H9 (cell line): ENCODE data around the gene CHMP3. TPM values are rescaled to one million over a fixed set of nuclear protein-coding genes. Genes with fewer than 3 reads are reported as not detected.

Experiments
- DNase-seq: peaks from one replicate; pipeline ENCODE4 v3.0.0-alpha.2; 2017
- H2AFZ ChIP-seq: one replicate; pipeline ENCODE4 v1.6.1; 2013; ENCODE audit warnings: mild to moderate bottlenecking, low read length, control low read depth, moderate library complexity
- H2AK5ac ChIP-seq: 2 replicates; pipeline ENCODE4 v1.6.1; 2013; ENCODE audit warnings: low read length, control low read depth, mixed read lengths; ENCODE audit not compliant: insufficient read length
- H2BK120ac ChIP-seq: one replicate; pipeline ENCODE4 v1.6.1; 2013; ENCODE audit warnings: low read depth, mild to moderate bottlenecking, low read length, control low read depth, inconsistent platforms; ENCODE audit not compliant: poor library complexity, severe bottlenecking
- H2BK12ac ChIP-seq: 2 replicates; pipeline ENCODE4 v1.6.1; 2013; ENCODE audit warnings: low read length, control low read depth, mixed read lengths, low read depth; ENCODE audit not compliant: insufficient read length
- H2BK15ac ChIP-seq: 2 replicates; pipeline ENCODE4 v1.6.1; 2013; ENCODE audit warnings: low read depth, low read length, control low read depth
- H2BK20ac ChIP-seq: one replicate; pipeline ENCODE4 v1.6.1; 2013; ENCODE audit warnings: low read depth, mild to moderate bottlenecking, low read length, control low read depth, inconsistent platforms; ENCODE audit not compliant: poor library complexity, severe bottlenecking
- H2BK5ac ChIP-seq: 2 replicates; pipeline ENCODE4 v1.6.1; 2013; ENCODE audit warnings: low read length, control low read depth, mixed read lengths; ENCODE audit not compliant: insufficient read length
- H3K14ac ChIP-seq: 2 replicates; pipeline ENCODE4 v1.6.1; 2013; ENCODE audit warnings: low read length, control low read depth; ENCODE audit not compliant: insufficient read depth
- H3K18ac ChIP-seq: 2 replicates; pipeline ENCODE4 v1.6.1; 2013; ENCODE audit warnings: low read depth, mild to moderate bottlenecking, mixed read lengths, low read length, control low read depth; ENCODE audit not compliant: insufficient read length
- H3K23ac ChIP-seq: 2 replicates; pipeline ENCODE4 v1.6.1; 2013; ENCODE audit warnings: low read length, control low read depth, mixed read lengths, low read depth; ENCODE audit not compliant: insufficient read length
- H3K23me2 ChIP-seq: 2 replicates; pipeline ENCODE4 v1.6.1; 2013; ENCODE audit warnings: low read depth, mild to moderate bottlenecking, mixed read lengths, low read length, control low read depth; ENCODE audit not compliant: insufficient read length, poor library complexity, severe bottlenecking
- H3K27ac ChIP-seq: 2 replicates; pipeline ENCODE4 v1.5.1; 2013; ENCODE audit warnings: low read length, control low read depth, mixed read lengths, low read depth; ENCODE audit not compliant: insufficient read length
- H3K27me3 ChIP-seq: 2 replicates; pipeline ENCODE4 v1.6.1; 2013; ENCODE audit warnings: low read length, control low read depth, inconsistent platforms; ENCODE audit not compliant: insufficient read depth
- H3K4ac ChIP-seq: 2 replicates; pipeline ENCODE4 v1.6.1; 2013; ENCODE audit warnings: low read depth, mild to moderate bottlenecking, control low read depth, inconsistent platforms, low read length, moderate library complexity
- H3K4me1 ChIP-seq: 2 replicates; pipeline ENCODE4 v1.6.1; 2013; ENCODE audit warnings: low read length, control low read depth, inconsistent platforms; ENCODE audit not compliant: insufficient read depth
- H3K4me2 ChIP-seq: 2 replicates; pipeline ENCODE4 v1.6.1; 2013; ENCODE audit warnings: low read length, control low read depth, mixed read lengths; ENCODE audit not compliant: insufficient read length, insufficient read depth
- H3K56ac ChIP-seq: 2 replicates; pipeline ENCODE4 v1.6.1; 2013; ENCODE audit warnings: low read depth, mild to moderate bottlenecking, mixed read lengths, low read length, control low read depth; ENCODE audit not compliant: insufficient read length
- H3K79me1 ChIP-seq: 2 replicates; pipeline ENCODE4 v1.6.1; 2013; ENCODE audit warnings: low read depth, mild to moderate bottlenecking, moderate library complexity, low read length, control low read depth, inconsistent platforms; ENCODE audit not compliant: insufficient read depth, poor library complexity, severe bottlenecking
- H3K79me2 ChIP-seq: 2 replicates; pipeline ENCODE4 v1.6.1; 2013; ENCODE audit warnings: low read length, control low read depth, inconsistent platforms; ENCODE audit not compliant: insufficient read depth
- H3K9ac ChIP-seq: 2 replicates; pipeline ENCODE4 v1.6.1; 2013; ENCODE audit warnings: low read length, control low read depth, mixed read lengths; ENCODE audit not compliant: insufficient read length; ENCODE audit errors: extremely low read depth
- H3K9me3 ChIP-seq: one replicate; pipeline ENCODE4 v1.6.1; 2013; ENCODE audit warnings: low read depth, low read length, inconsistent platforms; ENCODE audit not compliant: control insufficient read depth
- H3T11ph ChIP-seq: one replicate; pipeline ENCODE4 v1.6.1; 2013; ENCODE audit warnings: mild to moderate bottlenecking, low read length, control low read depth, inconsistent platforms
- H4K20me1 ChIP-seq: one replicate; pipeline ENCODE4 v1.6.1; 2013; ENCODE audit not compliant: control insufficient read depth, insufficient read length, insufficient read depth
- H4K5ac ChIP-seq: 2 replicates; pipeline ENCODE4 v1.6.1; 2013; ENCODE audit warnings: low read depth, mild to moderate bottlenecking, mixed read lengths, low read length, control low read depth; ENCODE audit not compliant: insufficient read length
- H4K8ac ChIP-seq: replicated peaks from 2 replicates; pipeline ENCODE4 v1.6.1; 2013; ENCODE audit warnings: low read length, control low read depth, mixed read lengths, low read depth; ENCODE audit not compliant: insufficient read length
- H4K91ac ChIP-seq: 2 replicates; pipeline ENCODE4 v1.6.1; 2013; ENCODE audit warnings: low read depth, mild to moderate bottlenecking, moderate library complexity, mixed read lengths, low read length, control low read depth; ENCODE audit not compliant: insufficient read length
- H3K27ac Mint-ChIP-seq, 3 experiments: 2 replicates in 2 of 3; 3 replicates in 1 of 3; pipeline ENCODE4 v1.8.0; 2020 to 2021; ENCODE audit warnings: mixed read lengths in 3 of 3, mild to moderate bottlenecking in 1 of 3, moderate library complexity in 1 of 3
- H3K27me3 Mint-ChIP-seq: 2 replicates; pipeline ENCODE4 v1.8.0; 2021; ENCODE audit warnings: low read depth, mild to moderate bottlenecking, moderate library complexity, mixed read lengths
- H3K36me3 Mint-ChIP-seq, 3 experiments: 2 replicates in 2 of 3; 3 replicates in 1 of 3; pipeline ENCODE4 v1.8.0; 2020 to 2021; ENCODE audit warnings: low read depth in 3 of 3, mixed read lengths in 3 of 3; ENCODE audit not compliant: insufficient read depth in 1 of 3
- H3K4me1 Mint-ChIP-seq, 2 experiments: 2 replicates each; pipeline ENCODE4 v1.8.0; 2020; ENCODE audit warnings: mixed read lengths in 2 of 2
- H3K4me3 Mint-ChIP-seq, 2 experiments: 2 replicates in 1 of 2; 3 replicates in 1 of 2; pipeline ENCODE4 v1.8.0; 2020 to 2021; ENCODE audit warnings: mild to moderate bottlenecking in 2 of 2, mixed read lengths in 2 of 2, moderate library complexity in 1 of 2
- H3K9me3 Mint-ChIP-seq, 2 experiments: 2 replicates in 1 of 2; 3 replicates in 1 of 2; pipeline ENCODE4 v1.8.0; 2020; ENCODE audit warnings: mild to moderate bottlenecking in 2 of 2, mixed read lengths in 2 of 2, moderate library complexity in 1 of 2
- CTCF ChIP-seq: fragments of 200-600 bp; sonication (generic); conservative IDR thresholded peaks from 3 replicates; pipeline ENCODE4 v1.8.0; 2021; ENCODE audit warnings: antibody characterized with exemption, mild to moderate bottlenecking
- WGBS: extraction: QIAGEN DNeasy Blood & Tissue Kit; methylation state at CpG from one replicate; pipeline ENCODE4 v1.1.7; 2013; ENCODE audit warnings: missing lambda C conversion rate, low lambda C conversion rate, mixed read lengths; ENCODE audit not compliant: insufficient read length; ENCODE audit errors: extremely low coverage; 5-methylcytosine and 5-hydroxymethylcytosine counted together
- total RNA-seq: library from RNA; stranded (reverse); gene quantifications from 2 replicates; pipeline ENCODE4 v1.2.1, GENCODE V29; 2021

The CHMP3 gene
- total RNA-seq, 1 experiment from 2014 or later = 28.8 TPM

GRCh38 chr2:86470890-86471289, 92.4 kb downstream of the CHMP3 start:
- no peaks in the 10 kb centered on the region for H3K9me3 Mint-ChIP-seq
- Histone ChIP-seq H3K79me2 (no peaks in the 10 kb centered on the region), H2BK15ac (no peak overlapping the region), H2BK5ac (no peak overlapping the region), H3K23ac (no peak overlapping the region), H4K5ac (no peak overlapping the region), H3K18ac (no peak overlapping the region), H3K79me1 (no peaks in the 10 kb centered on the region), H3K27ac (no peak overlapping the region), H3K9ac (no peak overlapping the region), H3K4me1 (no peaks in the 10 kb centered on the region), H3K27me3 (no peaks in the 10 kb centered on the region), H4K8ac (no peak overlapping the region), H3T11ph (no peak overlapping the region), H2BK120ac (no peak overlapping the region), H3K4me2 (no peak overlapping the region), H3K14ac (no peak overlapping the region), H4K91ac (no peak overlapping the region), H3K56ac (no peak overlapping the region), H2BK12ac (no peak overlapping the region), H3K9me3 (no peaks in the 10 kb centered on the region), H2BK20ac (no peak overlapping the region), H4K20me1 (no peaks in the 10 kb centered on the region), H3K4ac (no peak overlapping the region), H2AFZ (no peak overlapping the region), H2AK5ac (no peak overlapping the region), H3K23me2 (no peaks in the 10 kb centered on the region)
- no CpG with 5 or more reads among the region's 1 CpG for WGBS
- peaks cover 12 to 58% (median 58%) of the 10 kb centered on the region in 3 experiments; a peak in 5 of 7 replicates for H3K36me3 Mint-ChIP-seq
- no peak overlapping the region for H3K27ac Mint-ChIP-seq
- DNase-seq = no peak
- H3K4me3 Mint-ChIP-seq = no peak overlapping the region
- H3K4me1 Mint-ChIP-seq = peaks cover 4 to 6% of the 10 kb centered on the region in 2 experiments
- no peaks in the 10 kb centered on the region for H3K27me3 Mint-ChIP-seq
- TF ChIP-seq CTCF = no peak
